Ovary (tissue), 3 donors: ENCODE measurements around the gene PPM1D.

Experiments
- EP300 ChIP-seq: sonication (generic); formaldehyde crosslinking; IDR thresholded peaks from one replicate; pipeline ENCODE4 v1.6.1; 2017; ENCODE audit warnings: antibody characterized with exemption
- POLR2A ChIP-seq: fragments of 450-650 bp; IDR thresholded peaks from one replicate; pipeline ENCODE4 v1.6.1; 2017; ENCODE audit warnings: antibody characterized with exemption, mild to moderate bottlenecking, moderate library complexity
- TF ChIP-seq, protein P1 (sequence below), 3 donors: fragments of 450-650 bp in 2 of 3; fragments of 200-600 bp in 1 of 3; IDR thresholded peaks; one replicate each; pipeline versions ENCODE4 v1.5.1 to v1.8.0; 2016 to 2022; ENCODE audit warnings: antibody characterized with exemption in 3 of 3, mild to moderate bottlenecking in 1 of 3
- donor health status: DM: no; HTN: no; CAD: no.

DNA sequence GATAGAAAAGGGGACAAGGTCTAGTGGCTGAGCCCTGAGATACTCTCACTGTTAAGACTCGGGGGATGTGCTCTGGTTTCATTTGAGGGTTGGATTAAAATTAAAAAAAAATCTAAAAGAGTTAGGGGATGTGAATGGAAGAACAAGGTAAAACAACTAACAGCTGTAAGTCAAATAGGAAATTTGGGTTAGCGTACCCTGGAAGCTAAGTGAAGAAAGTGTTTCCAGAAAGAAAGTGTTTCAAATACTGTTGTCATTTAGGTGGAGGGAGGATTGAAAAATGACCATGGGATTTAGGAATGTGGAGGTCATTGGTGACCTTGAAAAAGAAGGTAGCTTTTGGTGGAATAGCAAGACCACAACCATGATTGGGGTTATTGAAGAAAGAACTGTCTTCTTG, 37.7 kb downstream of the PPM1D start:
- TF ChIP-seq, protein P1, sequence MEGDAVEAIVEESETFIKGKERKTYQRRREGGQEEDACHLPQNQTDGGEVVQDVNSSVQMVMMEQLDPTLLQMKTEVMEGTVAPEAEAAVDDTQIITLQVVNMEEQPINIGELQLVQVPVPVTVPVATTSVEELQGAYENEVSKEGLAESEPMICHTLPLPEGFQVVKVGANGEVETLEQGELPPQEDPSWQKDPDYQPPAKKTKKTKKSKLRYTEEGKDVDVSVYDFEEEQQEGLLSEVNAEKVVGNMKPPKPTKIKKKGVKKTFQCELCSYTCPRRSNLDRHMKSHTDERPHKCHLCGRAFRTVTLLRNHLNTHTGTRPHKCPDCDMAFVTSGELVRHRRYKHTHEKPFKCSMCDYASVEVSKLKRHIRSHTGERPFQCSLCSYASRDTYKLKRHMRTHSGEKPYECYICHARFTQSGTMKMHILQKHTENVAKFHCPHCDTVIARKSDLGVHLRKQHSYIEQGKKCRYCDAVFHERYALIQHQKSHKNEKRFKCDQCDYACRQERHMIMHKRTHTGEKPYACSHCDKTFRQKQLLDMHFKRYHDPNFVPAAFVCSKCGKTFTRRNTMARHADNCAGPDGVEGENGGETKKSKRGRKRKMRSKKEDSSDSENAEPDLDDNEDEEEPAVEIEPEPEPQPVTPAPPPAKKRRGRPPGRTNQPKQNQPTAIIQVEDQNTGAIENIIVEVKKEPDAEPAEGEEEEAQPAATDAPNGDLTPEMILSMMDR (IDR thresholded peaks at IDR 0.05) = no peak
- no peak for TF ChIP-seq POLR2A
- TF ChIP-seq EP300 = no peak
